Transverse colon (tissue), 4 donors: ENCODE measurements around the gene LRFN2. TPM values are rescaled to one million over a fixed set of nuclear protein-coding genes. Genes with fewer than 3 reads are reported as not detected.

Experiments used
- DNase-seq: peaks from one replicate; pipeline ENCODE4 v3.0.0-alpha.2; 2019
- H3K27ac ChIP-seq, 4 donors: fragments of 200-600 bp; sonication (generic); 2 replicates each; pipeline ENCODE4 v1.5.1; 2016 to 2018; ENCODE audit warnings: inconsistent platforms in 4 of 4
- H3K27me3 ChIP-seq: fragments of 200-600 bp; sonication (generic); 2 replicates; pipeline ENCODE4 v1.5.1; 2017; ENCODE audit warnings: inconsistent platforms
- H3K36me3 ChIP-seq, 4 donors: fragments of 200-600 bp; sonication (generic); 2 replicates each; pipeline ENCODE4 v1.5.1; 2017 to 2019; ENCODE audit warnings: inconsistent platforms in 4 of 4
- H3K4me1 ChIP-seq, 4 donors: fragments of 200-600 bp; sonication (generic); 2 replicates each; pipeline ENCODE4 v1.5.1; 2017 to 2020; ENCODE audit warnings: inconsistent platforms in 4 of 4
- H3K4me3 ChIP-seq, 4 donors: fragments of 200-600 bp; sonication (generic); 1 replicate in 1 of 4; 2 replicates in 3 of 4; pipeline versions ENCODE4 v1.5.1 to v1.6.1; 2017 to 2019; ENCODE audit warnings: inconsistent platforms in 4 of 4
- H3K9me3 ChIP-seq, 2 donors: fragments of 200-600 bp; sonication (generic); 2 replicates each; pipeline ENCODE4 v1.5.1; 2017 to 2019; ENCODE audit warnings: inconsistent platforms in 2 of 2
- CTCF ChIP-seq, 5 experiments: fragments of 200-600 bp in 3 of 5; fragments of 450-650 bp in 2 of 5; sonication (generic) in 3 of 5; IDR thresholded peaks; 1 replicate in 2 of 5; 2 replicates in 3 of 5; pipeline ENCODE4 v1.5.1; 2016 to 2017; ENCODE audit warnings: antibody characterized with exemption in 5 of 5, inconsistent platforms in 3 of 5, mild to moderate bottlenecking in 2 of 5, moderate library complexity in 1 of 5
- EP300 ChIP-seq: sonication (generic); formaldehyde crosslinking; IDR thresholded peaks from one replicate; pipeline ENCODE4 v1.6.1; 2017; ENCODE audit warnings: antibody characterized with exemption, low read depth
- POLR2A ChIP-seq: fragments of 450-650 bp; IDR thresholded peaks from one replicate; pipeline ENCODE4 v1.6.1; 2016; ENCODE audit warnings: antibody characterized with exemption, mild to moderate bottlenecking, moderate library complexity
- POLR2AphosphoS5 ChIP-seq, 3 donors: sonication (generic); formaldehyde crosslinking; IDR thresholded peaks; one replicate each; pipeline ENCODE4 v1.6.1; 2016; ENCODE audit warnings: antibody characterized with exemption in 3 of 3
- WGBS, 2 donors: methylation state at CpG; one replicate each; pipeline ENCODE4 v1.1.5; 2018; ENCODE audit warnings: low coverage in 1 of 2; 5-methylcytosine and 5-hydroxymethylcytosine counted together
- in situ Hi-C, 4 donors: fragments of 200-750 bp; cut with MboI; loops; one replicate each; pipeline versions ENCODE4 v1.15.0 to v1.15.1; 2017; ENCODE audit warnings: low sequenced_read_pairs in 3 of 4, low pct_ligation_motif_present in 1 of 4, low pct_unique_long_range_greater_than_20kb in 1 of 4
- intact Hi-C: fragments of 100-400 bp; cut with DNase I; formaldehyde crosslinking; loops from one replicate; pipeline ENCODE4 v1.15.1; 2023; ENCODE audit warnings: low total_unique reads
- total RNA-seq, 4 donors: library from RNA; depleted of rRNA; stranded (reverse); fragments of >200 nt; gene quantifications; one replicate each; pipeline ENCODE4 v1.1.0, GENCODE V29; 2016

Gene LRFN2
- total RNA-seq, 4 donors from 2014 or later, result 0.40 to 0.41 TPM; not detected in 2

- no peaks in the 10 kb centered on the region for H3K27me3 ChIP-seq
- H3K4me1 ChIP-seq, result no peaks in the 10 kb centered on the region
- TF ChIP-seq POLR2A (no peak), CTCF (IDR thresholded peaks at IDR 0.05) (no peak), EP300 (no peak), POLR2AphosphoS5 (IDR thresholded peaks at IDR 0.05) (no peak)
- intact Hi-C loops, result no loop called here
- in situ Hi-C loops, result no loop called here
- DNase-seq, result no peak
- H3K27ac ChIP-seq, result no peak overlapping the region
- H3K4me3 ChIP-seq, result no peak overlapping the region
- no peaks in the 10 kb centered on the region for H3K9me3 ChIP-seq
- H3K36me3 ChIP-seq, result no peaks in the 10 kb centered on the region
- 86 to 93% methylated on average over 8 to 9 of the region's 9 CpGs for WGBS, 2 donors
Measured at GRCh38 chr6:40538556-40538955, 48.6 kb downstream of the LRFN2 start.

GRCh38 chr6:40537446-40537845, 49.7 kb downstream of the LRFN2 start:
- intact Hi-C loops, result no loop called here
- in situ Hi-C loops, result no loop called here
- H3K36me3 ChIP-seq, result no peaks in the 10 kb centered on the region
- TF ChIP-seq CTCF (IDR thresholded peaks at IDR 0.05) (no peak), EP300 (no peak), POLR2AphosphoS5 (IDR thresholded peaks at IDR 0.05) (no peak), POLR2A (no peak)
- no peaks in the 10 kb centered on the region for H3K9me3 ChIP-seq
- DNase-seq, result no peak
- no peak overlapping the region for H3K4me3 ChIP-seq
- no peak overlapping the region for H3K27ac ChIP-seq
- H3K27me3 ChIP-seq, result no peaks in the 10 kb centered on the region
- WGBS, 2 donors, result 78% methylated on average over 4 of the region's 5 CpGs; no CpG with 5 or more reads in 1 of the 2 donors
- no peaks in the 10 kb centered on the region for H3K4me1 ChIP-seq

GRCh38 chr6:40536442-40536841, 50.7 kb downstream of the LRFN2 start:
- in situ Hi-C loops, result no loop called here
- no peaks in the 10 kb centered on the region for H3K4me1 ChIP-seq
- no peaks in the 10 kb centered on the region for H3K27me3 ChIP-seq
- 42 to 59% methylated on average over 2 to 3 of the region's 3 CpGs for WGBS, 2 donors
- intact Hi-C loops, result no loop called here
- H3K4me3 ChIP-seq, result no peak overlapping the region
- H3K9me3 ChIP-seq, result no peaks in the 10 kb centered on the region
- H3K27ac ChIP-seq, result no peak overlapping the region
- TF ChIP-seq POLR2A, result no peak
- TF ChIP-seq POLR2AphosphoS5 (IDR thresholded peaks at IDR 0.05), result no peak
- TF ChIP-seq CTCF (IDR thresholded peaks at IDR 0.05), result no peak
- no peak for TF ChIP-seq EP300
- H3K36me3 ChIP-seq, result no peaks in the 10 kb centered on the region
- DNase-seq, result no peak

- intact Hi-C loops (no loop called here), in situ Hi-C loops (no loop called here)
- Histone ChIP-seq H3K4me1 (no peaks in the 10 kb centered on the region), H3K36me3 (no peaks in the 10 kb centered on the region), H3K27me3 (no peaks in the 10 kb centered on the region), H3K4me3 (no peak overlapping the region), H3K27ac (no peak overlapping the region), H3K9me3 (no peaks in the 10 kb centered on the region)
- TF ChIP-seq POLR2AphosphoS5 (IDR thresholded peaks at IDR 0.05) (no peak), CTCF (IDR thresholded peaks at IDR 0.05) (no peak), EP300 (no peak), POLR2A (no peak)
- no peak for DNase-seq
- 73 to 75% methylated on average over 3 to 7 of the region's 7 CpGs for WGBS, 2 donors
Measured at GRCh38 chr6:40535819-40536380, 51.3 kb downstream of the LRFN2 start.
